Nephron progenitor cell (in vitro differentiated cells): ENCODE measurements around the gene IFT81.
"Not testable (repeated sequence)": the region's sequence is repeated elsewhere in the genome, so short reads cannot be mapped to it uniquely, and the experiment has no call there.

Experiments used
- DNase-seq: peaks from one replicate; pipeline ENCODE4 v3.0.0; 2021
- H3K27ac Mint-ChIP-seq: 2 replicates; pipeline ENCODE4 v1.8.0; 2021; ENCODE audit warnings: mild to moderate bottlenecking, moderate library complexity, mixed read lengths
- H3K27me3 Mint-ChIP-seq: 2 replicates; pipeline ENCODE4 v1.8.0; 2021; ENCODE audit warnings: mild to moderate bottlenecking, low read depth, mixed read lengths; ENCODE audit not compliant: poor library complexity
- H3K36me3 Mint-ChIP-seq: 2 replicates; pipeline ENCODE4 v1.8.0; 2021; ENCODE audit warnings: low read depth, mixed read lengths
- H3K4me1 Mint-ChIP-seq: 2 replicates; pipeline ENCODE4 v1.8.0; 2021; ENCODE audit warnings: mixed read lengths
- H3K4me3 Mint-ChIP-seq: 2 replicates; pipeline ENCODE4 v1.8.0; 2021; ENCODE audit warnings: mild to moderate bottlenecking, moderate library complexity, mixed read lengths
- H3K9me3 Mint-ChIP-seq: 2 replicates; pipeline ENCODE4 v1.8.0; 2021; ENCODE audit warnings: mild to moderate bottlenecking, moderate library complexity, mixed read lengths
- TF ChIP-seq, protein P1 (sequence below): fragments of 200-600 bp; sonication (generic); IDR thresholded peaks from 2 replicates; pipeline ENCODE4 v1.5.0; 2021; ENCODE audit warnings: antibody characterized with exemption

Gene IFT81

DNA sequence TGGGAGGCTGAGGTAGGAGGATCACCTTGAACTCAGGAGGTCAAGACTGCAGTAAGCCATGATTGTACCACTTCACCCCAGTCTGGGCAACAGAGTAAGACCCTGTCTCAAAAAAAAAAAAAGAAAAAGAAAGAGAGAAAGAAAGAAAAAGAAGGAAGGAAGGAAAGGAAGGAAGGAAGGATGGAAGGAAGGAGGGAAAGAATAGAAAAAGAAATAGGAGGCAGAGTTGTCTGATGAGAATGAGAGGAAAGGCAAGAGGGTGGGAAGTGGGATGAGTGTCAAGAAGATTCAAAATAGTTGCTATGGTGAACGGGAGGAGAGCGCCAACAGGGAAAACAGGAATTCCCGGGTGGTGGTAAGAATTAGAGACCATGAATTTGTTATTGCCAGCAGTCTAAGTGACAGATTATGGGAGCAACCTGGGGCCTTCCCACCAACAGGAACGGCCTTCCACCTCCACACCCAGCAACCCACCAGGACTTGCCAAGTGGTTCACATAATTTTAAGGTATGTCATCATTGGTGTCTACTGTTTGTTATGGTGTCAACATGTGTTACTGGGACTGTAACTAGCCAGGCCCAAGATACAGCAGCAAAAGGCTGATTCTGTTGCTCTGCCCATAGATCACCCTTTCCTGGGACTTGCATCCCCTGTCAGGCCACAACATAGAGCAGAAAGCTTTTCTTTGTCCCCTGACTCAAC is 39.7 kb upstream of the IFT81 start:
- H3K36me3 Mint-ChIP-seq: no peaks in the 10 kb centered on the region

GRCh38 chr12:110088216-110088615 is 35.9 kb upstream of the IFT81 start:
- H3K4me3 Mint-ChIP-seq, H3K9me3 Mint-ChIP-seq, H3K27ac Mint-ChIP-seq, H3K36me3 Mint-ChIP-seq, H3K4me1 Mint-ChIP-seq, DNase-seq: not testable (repeated sequence)
- peaks cover 64% of the 10 kb centered on the region for H3K27me3 Mint-ChIP-seq

More for the DNA sequence above, 39.7 kb upstream of the IFT81 start:
- Mint-ChIP-seq H3K27me3 (peaks cover 53% of the 10 kb centered on the region), H3K4me1 (no peaks in the 10 kb centered on the region), H3K27ac (peak overlapping the region; percentile 77), H3K9me3 (no peaks in the 10 kb centered on the region), H3K4me3 (no peak overlapping the region)
- TF ChIP-seq, protein P1, sequence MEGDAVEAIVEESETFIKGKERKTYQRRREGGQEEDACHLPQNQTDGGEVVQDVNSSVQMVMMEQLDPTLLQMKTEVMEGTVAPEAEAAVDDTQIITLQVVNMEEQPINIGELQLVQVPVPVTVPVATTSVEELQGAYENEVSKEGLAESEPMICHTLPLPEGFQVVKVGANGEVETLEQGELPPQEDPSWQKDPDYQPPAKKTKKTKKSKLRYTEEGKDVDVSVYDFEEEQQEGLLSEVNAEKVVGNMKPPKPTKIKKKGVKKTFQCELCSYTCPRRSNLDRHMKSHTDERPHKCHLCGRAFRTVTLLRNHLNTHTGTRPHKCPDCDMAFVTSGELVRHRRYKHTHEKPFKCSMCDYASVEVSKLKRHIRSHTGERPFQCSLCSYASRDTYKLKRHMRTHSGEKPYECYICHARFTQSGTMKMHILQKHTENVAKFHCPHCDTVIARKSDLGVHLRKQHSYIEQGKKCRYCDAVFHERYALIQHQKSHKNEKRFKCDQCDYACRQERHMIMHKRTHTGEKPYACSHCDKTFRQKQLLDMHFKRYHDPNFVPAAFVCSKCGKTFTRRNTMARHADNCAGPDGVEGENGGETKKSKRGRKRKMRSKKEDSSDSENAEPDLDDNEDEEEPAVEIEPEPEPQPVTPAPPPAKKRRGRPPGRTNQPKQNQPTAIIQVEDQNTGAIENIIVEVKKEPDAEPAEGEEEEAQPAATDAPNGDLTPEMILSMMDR: no peak
- DNase-seq: no peak

- no peak overlapping the region for H3K4me3 Mint-ChIP-seq
- H3K36me3 Mint-ChIP-seq: no peaks in the 10 kb centered on the region
- H3K27me3 Mint-ChIP-seq: peaks cover 71% of the 10 kb centered on the region
- H3K4me1 Mint-ChIP-seq: no peaks in the 10 kb centered on the region
- H3K9me3 Mint-ChIP-seq: no peaks in the 10 kb centered on the region
- H3K27ac Mint-ChIP-seq: no peak overlapping the region
- no peak for DNase-seq
- TF ChIP-seq, protein P1: no peak
Measured at GRCh38 chr12:110088936-110089335, 35.2 kb upstream of the IFT81 start.

GRCh38 chr12:110090266-110091135 is 33.7 kb upstream of the IFT81 start:
- TF ChIP-seq, protein P1: no peak
- H3K27me3 Mint-ChIP-seq: peaks cover 70% of the 10 kb centered on the region
- no peak overlapping the region for H3K4me3 Mint-ChIP-seq
- no peak for DNase-seq
- H3K36me3 Mint-ChIP-seq: no peaks in the 10 kb centered on the region
- no peak overlapping the region for H3K27ac Mint-ChIP-seq
- no peaks in the 10 kb centered on the region for H3K9me3 Mint-ChIP-seq
- no peaks in the 10 kb centered on the region for H3K4me1 Mint-ChIP-seq

DNA sequence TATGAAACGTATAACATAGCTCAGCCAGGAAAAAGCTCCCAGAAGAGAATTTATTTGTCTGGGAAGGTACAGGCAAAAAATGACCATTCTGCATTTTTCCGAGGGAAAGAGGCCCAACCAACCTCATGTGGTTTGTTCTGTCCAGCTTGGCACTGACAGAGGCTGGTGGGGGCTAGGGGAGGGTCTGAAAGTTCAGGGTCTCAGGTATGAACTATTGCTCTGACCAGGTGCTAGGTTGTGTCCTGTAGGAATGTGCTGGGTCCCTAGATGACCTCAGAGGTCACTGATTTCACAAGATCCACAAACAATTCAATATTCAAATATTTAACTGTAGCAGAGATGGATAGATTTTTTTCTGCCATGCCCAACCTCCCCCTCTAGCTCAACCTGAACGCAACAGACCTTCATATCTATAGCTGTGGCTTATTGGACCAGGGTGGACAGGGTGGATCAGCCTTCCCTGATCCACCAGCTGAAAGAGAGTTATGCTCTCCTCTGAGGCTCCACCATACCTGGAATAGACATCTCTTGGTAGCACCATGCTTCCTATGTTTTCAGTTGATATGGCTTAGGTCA is 32.9 kb upstream of the IFT81 start:
- no peak overlapping the region for H3K4me3 Mint-ChIP-seq
- H3K4me1 Mint-ChIP-seq: no peaks in the 10 kb centered on the region
- no peaks in the 10 kb centered on the region for H3K36me3 Mint-ChIP-seq
- H3K27me3 Mint-ChIP-seq: peaks cover 68% of the 10 kb centered on the region
- DNase-seq: no peak
- H3K27ac Mint-ChIP-seq: no peak overlapping the region
- TF ChIP-seq, protein P1: no peak
- H3K9me3 Mint-ChIP-seq: no peaks in the 10 kb centered on the region

GRCh38 chr12:110093631-110094311 is 30.4 kb upstream of the IFT81 start:
- no peak for DNase-seq
- H3K9me3 Mint-ChIP-seq: no peaks in the 10 kb centered on the region
- no peak overlapping the region for H3K4me3 Mint-ChIP-seq
- H3K27me3 Mint-ChIP-seq: peaks cover 53% of the 10 kb centered on the region
- TF ChIP-seq, protein P1: no peak
- H3K36me3 Mint-ChIP-seq: no peaks in the 10 kb centered on the region
- no peak overlapping the region for H3K27ac Mint-ChIP-seq
- H3K4me1 Mint-ChIP-seq: no peaks in the 10 kb centered on the region
